GM21619 (cell line): ENCODE results near the gene CPT2.
A peak's percentile ranks its signal among the peaks of the same experiment; 100 is the strongest.
"Not testable (repeated sequence)": the region's sequence is repeated elsewhere in the genome, so short reads cannot be mapped to it uniquely, and the experiment has no call there.

ENCODE experiments used
- ATAC-seq: cut with Tn5 transposase; IDR thresholded peaks from one replicate; pipeline ENCODE4 v1.9.1; 2021; ENCODE audit not compliant: unreplicated experiment

Gene CPT2

DNA sequence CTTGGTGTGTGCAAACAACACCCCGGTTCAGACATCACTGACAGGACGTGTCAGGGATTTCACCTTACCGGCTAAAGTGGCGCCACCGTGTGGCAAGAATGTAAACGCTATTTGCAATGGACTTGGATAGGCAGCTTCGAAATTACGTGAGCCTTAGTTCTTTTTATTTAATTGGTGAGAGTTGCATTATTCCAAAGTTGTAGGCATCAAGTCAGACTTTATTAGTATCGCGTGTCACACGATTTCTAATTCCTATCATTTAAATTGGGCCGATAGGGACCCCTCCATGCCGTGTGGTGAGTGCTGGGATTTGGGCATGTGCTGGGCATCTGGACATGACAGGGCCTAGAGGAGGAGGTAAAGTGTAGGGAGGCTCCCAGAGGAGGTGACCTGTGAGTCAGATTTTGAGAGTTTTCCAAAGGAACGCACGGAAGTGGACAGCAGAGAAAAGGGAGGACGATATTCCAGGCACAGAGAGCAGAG, 14.5 kb upstream of the CPT2 start:
- ATAC-seq, result no peak

DNA sequence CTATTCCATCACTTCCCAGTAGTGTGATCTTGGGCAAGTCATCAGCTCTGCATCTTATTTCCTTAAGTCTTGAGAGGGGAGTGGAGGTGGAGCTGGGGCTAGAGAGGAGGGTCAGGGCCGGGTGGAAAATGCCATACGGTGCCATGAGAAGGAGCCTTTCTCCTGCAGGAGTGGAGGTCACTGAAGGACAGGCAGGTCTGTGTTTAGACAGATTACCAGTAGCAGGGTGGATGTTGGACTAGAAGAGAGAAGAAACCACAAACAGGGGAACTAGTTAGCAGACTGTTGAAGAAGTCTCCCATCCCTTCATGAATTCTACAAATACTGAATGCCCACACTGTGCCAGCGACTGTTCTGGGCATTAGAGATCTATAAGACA, 13.9 kb upstream of the CPT2 start:
- ATAC-seq, result no peak

DNA sequence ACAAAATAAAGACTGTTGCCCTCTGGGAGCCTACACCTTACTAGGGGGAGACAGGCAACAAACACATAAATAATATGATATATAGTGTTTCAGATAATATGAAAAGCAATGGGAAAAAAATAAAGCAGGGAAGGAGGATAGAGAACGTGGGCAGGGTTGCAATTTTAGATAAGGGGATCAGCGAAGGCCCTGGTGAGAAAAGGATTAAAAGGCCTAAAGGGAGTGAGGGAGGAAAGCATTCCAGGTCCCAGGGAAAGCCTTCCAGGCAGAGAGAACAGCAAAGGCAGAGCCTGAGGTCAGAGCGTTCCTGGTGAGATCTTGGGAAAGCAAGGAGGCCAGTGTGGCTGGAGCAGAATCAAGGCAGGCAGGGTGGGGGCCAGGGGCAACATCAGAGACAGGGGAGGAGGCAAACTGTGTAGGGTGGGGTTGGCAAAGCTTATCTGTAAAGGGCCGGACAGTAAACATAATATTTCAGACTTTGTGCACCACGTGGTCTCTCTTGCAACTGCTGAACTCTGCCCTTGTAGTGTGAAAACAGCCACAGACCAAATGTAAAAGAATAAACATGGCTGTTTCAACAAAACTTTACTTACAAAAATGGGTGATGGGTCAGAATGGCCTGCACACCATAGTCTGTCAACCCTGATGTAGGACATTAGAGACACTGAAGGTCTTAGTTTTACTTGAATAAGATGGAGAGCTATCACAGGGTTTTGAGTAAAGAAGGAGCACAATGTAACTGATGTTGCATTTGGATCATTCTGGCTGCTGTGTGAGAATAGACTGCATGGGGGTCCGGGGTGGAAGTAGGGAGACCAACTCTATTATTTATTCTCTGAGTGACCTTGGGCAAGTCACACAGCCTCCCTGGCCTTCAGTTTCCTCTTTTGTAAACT, 13.3 kb upstream of the CPT2 start:
- no peak for ATAC-seq

DNA sequence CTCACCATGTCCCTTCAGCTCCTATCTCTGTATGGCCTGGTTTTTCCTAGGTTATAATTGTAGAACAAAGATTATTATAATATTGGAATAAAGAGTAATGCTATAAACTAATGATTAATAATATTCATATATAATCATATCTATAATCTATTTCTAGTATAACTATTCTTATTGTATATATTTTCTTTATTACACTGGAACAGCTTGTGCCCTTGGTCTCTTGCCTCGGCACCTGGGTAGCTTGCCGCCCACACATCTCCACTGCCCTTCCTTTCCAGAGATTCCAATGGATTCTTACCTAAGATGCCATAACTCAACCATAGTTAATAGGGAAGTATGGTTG, 10.7 kb upstream of the CPT2 start:
- not testable (repeated sequence) for ATAC-seq

DNA sequence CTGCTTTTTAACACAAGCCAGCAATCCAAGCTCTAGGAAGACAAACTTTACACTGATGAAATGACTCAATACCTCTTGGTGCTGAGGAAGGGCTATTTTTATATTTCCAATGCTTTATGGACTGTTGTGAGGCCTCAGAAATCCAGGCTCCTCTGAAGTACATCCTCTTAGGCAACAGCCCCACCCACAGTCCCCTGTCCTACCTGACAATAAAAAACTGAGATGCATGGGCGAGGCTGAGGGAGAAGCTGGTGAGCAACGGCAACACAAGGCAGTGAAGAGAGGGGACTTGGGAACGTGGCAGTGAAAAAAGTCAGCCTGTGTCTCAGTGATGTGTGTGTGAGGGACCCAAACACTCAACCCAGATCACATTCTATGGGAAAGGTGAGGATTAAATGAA, 10.1 kb upstream of the CPT2 start:
- ATAC-seq, result no peak

DNA sequence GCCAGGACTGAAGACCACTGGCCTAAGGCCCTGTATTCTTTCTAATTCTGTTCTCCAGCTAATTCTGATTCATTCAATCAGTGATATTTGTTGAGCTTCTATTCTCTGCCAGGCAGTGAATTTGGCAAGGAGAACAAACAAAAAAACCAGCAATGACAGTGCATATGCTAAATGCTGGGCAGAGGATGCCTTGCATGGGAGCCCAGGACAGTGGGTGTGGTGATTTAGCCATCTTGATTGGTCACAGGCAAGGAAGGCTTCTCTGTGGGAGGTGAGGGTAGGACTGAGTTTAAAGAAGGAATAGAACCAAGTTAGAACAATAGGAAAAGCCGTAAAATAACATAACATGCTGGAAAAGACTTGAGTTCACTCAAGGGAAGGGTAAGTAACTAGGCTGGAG, 9.2 kb upstream of the CPT2 start:
- no peak for ATAC-seq

DNA sequence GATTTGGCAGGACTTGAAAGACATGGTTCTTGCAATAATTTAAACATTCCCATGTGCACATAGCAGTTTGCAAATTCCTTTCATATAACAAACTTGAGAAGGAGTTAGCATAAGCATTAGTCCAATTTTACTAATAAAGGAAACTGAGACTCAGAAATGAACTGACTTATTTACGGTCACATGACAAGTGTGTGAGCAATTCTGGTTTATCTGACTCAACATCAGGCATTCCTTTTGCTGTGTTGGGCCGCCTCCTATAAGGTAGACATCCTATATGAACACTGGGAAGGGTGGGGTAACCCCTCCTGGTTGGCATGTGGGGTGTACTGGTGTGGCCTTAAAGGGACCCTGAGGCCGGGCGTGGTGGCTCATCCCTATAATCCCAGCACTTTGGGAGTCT, 8.5 kb upstream of the CPT2 start:
- no peak for ATAC-seq

DNA sequence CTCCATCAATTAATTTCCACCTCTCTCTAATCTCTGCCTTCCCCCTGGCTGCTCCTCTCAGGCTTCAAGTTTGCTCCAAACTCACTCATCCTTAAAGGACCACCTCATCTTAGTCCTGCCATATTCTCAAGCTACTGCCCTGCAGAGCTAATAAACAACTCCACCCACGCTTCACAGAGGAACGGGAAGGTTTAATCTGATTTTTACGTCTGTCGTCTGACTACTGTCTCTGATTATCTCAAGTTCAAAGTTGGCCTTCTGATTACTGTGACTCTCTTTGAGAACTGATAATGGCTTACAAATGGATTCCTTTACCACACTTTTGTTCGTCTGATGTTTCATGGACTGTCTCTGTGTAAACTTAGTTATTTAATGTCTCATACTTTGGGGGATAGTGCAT, 7.6 kb upstream of the CPT2 start:
- no peak for ATAC-seq

DNA sequence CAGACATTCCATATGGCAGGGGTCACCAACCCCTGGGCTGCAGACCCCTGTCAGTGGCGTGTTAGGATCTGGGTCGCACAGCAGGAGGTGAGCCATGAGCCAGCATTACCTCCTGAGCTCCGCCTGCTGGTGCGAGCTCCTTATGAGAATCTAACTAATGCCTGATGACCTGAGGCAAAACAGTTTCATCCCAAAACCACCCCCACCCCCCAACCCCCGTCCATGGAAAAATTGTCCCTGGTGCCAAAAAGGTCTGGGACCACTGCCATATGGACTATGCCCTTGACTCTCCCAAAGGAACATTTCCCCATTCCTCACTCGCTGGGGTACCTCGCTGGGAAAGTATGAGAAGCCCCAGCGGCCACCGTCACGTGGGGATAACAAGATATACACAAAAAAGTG, 6.4 kb upstream of the CPT2 start:
- ATAC-seq, result no peak

DNA sequence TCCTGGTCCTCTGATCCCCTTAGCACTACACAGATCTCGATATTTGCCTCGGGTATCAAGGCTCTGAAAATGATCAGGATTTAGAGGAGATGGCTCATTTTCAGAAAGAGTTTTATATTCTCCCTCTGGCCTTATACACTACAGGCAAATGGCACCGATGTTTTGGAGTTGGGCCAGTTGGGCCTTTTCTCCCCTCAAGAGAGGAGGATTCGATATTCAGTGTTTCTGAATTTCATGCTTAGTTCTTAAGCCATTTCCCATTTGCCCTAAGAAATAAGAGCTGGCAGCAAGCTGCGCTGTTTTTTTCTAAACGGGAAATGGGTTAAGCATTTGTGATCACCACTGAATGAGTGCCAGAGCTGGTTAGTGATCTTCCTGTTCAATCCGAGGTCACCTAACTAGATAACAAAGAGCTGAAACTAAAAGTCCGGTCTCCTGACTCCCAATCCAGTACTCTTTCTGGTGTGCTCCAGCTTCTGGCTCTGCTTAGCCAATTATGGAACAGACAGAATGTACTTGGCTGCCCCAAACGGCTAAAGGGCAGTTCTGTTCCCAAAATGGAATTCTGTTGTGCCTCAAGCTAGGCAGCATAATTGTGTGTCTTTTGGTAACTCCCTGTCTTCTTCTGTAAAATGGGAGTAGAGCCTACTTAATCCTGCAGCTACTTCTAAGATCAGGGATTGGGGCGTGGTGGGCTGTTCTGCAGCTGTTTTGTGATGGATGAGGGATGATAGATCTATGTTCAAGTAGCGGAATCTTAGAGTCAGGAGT, 1.2 kb upstream of the CPT2 start:
- no peak for ATAC-seq

DNA sequence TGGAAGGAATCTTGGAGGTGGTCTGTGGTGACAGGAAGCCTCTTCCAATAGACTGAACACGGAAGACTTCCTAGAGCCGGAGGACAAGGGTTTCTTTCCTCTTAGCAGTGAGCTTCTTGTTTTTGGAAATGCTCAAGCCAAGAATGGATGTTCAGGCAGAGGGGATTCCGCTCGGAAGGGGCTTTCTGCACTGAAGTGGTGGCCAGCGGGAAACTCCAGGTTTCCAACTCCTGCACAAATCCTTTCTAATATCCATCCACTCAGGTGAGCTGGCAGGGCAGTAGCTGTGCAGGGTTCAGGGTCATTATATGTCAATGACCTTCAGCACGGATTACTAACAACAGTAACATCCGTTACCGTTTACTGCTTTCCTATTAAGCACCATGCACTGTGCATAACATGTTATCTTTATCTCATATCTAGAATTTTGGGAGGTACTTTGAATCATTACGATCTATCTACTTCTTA, 573 bp upstream of the CPT2 start:
- peak; percentile 17 for ATAC-seq

DNA sequence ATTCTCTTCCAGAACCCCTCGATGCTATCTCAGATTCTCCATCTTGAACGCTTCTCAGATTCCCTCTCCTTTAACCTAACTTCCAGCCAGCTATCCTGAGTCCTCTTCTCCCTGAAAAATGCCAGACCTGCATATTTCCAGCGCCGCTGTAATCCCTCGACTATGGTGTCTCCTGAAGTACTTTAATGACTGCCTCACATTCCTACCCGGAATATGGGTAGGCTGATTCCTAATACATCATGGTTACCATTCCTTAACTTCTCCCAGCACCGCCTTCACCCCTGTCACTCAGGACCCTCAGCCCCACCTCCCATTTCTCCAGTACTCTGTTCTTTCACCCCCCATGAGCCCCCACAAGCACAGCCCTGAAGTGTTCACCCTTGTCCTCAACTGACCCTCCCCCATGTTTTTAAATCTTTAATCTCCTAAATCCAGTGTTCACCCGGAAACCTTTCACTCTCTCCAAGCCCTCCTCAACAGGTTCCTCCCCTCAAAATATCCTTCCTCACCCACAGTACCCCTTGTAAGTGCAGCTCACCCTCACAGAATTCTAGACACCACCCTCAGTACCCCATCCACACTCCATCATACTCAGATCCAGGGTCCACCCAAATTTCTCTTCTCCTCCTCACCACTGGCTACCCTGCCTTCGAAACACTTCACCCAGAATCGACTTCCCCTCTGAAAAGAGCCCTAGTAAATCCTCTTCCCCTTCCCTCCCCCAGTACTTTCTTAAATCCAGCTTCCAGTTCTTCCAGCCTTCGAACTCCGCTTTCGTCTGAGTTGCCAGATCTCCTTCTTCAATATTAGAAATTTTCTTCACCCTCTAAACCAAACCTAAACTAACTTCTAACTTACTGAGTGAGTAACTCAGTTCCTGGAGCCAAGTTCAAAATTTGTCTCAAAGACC, 922 bp downstream of the CPT2 start:
- ATAC-seq, result no peak

DNA sequence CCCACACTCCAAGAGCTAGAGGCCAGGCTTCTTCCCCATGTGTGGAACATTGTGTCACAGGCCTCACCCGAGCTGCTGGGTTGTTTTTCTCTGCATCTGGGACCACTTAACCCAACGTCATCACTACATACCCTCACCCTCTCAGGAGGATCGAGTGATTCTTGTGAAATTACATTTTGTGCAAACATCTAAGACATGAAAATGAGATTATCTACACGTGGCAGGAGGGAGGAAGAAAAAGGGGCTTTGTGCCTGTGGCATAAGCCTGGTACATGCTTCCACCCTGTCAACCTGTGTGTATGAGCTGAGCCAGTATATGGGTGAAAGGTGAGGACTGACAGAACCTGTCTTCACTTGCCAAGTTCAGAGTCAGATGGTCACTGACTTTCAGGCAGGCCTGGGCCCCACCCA, 1.6 kb downstream of the CPT2 start:
- ATAC-seq, result no peak

DNA sequence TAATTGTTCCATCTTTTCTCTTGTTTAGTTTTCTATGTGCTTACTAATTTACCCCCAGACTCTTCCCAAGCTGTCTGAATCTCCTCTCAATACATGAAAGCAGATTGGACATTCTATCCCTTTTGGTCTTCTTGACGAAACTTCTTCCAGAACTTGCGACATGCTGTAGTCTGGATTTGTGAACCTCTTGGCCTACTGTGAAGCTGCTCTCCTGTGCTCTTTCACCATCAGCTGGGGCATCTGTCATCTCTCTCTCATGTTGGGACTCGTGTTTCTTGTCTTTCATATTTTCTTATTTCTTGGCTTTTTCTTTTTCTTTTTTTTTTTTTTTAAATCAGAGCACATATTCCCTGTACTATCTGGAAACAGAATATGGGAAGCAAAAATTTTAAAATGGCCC, 6.8 kb downstream of the CPT2 start:
- no peak for ATAC-seq

DNA sequence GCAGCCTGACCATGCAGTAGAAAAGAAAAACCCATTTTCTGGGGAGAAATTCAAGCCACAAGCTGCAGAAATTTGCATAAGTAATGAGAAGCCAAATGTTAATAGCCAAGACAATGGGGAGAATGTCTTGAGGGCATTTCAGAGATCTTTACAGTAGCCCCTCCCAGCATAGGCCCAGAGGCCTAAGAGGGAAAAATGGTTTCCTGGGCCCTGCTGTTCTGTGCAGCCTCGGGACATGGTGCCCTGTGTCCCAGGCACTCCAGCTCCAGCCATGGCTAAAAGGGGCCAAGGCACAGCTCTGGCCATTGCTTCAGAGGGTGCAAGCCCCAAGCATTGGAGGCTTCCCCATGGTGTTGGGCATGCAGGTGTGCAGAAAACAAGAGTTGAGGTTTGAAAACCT, 8.9 kb downstream of the CPT2 start:
- ATAC-seq, result not testable (repeated sequence)

DNA sequence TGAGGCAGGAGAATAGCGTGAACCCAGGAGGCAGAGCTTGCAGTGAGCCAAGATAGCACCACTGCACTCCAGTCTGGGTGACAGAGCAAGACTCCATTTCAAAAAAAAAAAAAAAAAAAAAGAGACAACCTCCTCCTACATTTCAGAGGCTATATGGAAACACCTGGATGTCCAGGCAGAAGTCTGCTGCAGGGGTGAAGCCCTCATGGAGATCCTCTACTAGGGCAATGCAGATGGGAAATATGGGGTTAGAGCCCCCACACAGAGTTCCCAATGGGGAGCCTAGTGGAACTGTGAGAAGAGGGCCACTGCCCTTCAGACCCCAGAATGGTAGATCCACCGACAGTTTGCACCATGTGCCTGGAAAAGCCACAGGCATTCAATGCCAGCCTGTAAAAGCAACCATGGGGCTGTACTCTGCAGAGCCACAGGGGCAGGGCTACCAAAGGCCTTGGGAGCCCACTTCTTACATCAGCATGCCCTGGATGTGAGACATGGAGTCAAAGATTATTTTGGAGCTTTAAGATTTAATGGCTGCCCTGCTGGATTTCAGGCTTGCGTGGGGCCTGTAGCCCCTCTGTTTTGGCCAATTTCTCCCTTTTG, 9.6 kb downstream of the CPT2 start:
- ATAC-seq, result not testable (repeated sequence)

DNA sequence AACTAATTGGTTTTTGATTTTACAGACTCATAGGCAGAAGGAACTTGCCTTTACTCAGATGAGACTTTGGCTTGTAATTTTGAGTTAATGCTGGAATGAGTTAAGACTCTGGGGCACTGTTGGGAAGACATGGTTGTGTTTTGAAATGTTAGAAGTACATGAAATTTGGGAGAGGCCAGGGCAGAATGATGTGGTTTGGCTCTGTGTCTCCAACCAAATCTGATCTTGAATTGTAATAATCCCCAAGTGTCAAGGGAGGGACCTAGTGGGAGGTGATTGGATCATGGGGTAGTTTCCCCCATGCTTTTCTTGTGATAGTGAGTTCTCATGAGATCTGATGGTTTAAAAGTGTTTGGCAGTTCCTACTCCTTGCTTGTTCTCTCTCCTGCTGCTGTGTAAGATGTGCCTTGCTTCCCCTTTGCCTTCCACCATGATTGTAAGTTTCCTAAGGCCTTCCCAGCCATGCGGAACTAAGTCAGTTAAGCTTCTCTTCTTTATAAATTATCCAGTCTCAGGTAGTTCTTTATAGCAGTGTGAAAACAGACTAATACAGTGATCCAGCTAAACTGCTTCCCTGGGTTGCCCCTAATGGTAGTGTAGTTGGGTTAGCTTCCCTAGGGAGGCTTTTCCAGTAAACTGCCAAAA, 10.2 kb downstream of the CPT2 start:
- ATAC-seq, result no peak

DNA sequence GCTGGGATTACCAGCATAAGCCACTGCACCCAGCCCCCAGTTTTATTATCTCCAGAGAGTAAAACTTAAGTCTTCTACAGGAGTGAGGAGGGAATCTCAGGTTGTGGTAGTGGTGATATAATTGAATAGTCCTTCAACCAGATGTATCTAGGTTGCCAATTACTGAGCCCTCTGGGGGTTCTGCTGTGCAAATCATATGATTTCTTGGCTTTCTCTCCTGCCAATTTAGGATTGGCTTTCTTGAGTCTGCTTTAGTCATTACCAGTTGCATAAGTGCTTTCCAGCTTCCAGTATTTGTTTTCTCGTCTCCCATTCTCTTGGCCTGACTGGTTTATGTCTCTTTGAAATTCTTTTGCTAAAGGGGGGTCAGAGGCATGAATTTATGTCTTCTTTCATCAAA, 11.1 kb downstream of the CPT2 start:
- no peak for ATAC-seq

DNA sequence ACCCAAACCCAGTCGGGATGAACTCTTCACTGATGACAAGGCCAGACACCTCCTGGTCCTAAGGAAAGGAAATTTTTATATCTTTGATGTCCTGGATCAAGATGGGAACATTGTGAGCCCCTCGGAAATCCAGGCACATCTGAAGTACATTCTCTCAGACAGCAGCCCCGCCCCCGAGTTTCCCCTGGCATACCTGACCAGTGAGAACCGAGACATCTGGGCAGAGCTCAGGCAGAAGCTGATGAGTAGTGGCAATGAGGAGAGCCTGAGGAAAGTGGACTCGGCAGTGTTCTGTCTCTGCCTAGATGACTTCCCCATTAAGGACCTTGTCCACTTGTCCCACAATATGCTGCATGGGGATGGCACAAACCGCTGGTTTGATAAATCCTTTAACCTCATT, 13.7 kb downstream of the CPT2 start:
- no peak for ATAC-seq

DNA sequence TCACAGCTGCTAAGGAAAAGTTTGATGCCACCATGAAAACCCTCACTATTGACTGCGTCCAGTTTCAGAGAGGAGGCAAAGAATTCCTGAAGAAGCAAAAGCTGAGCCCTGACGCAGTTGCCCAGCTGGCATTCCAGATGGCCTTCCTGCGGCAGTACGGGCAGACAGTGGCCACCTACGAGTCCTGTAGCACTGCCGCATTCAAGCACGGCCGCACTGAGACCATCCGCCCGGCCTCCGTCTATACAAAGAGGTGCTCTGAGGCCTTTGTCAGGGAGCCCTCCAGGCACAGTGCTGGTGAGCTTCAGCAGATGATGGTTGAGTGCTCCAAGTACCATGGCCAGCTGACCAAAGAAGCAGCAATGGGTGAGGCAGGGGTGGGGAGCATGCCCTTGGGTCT, 14.3 kb downstream of the CPT2 start:
- no peak for ATAC-seq
